NCI-H345 treated with DMSO at 0.1 percent for 48 hours (cell line): ENCODE data around the gene PFN1.
A peak's percentile ranks its signal among the peaks of the same experiment; 100 is the strongest.

Experiments
- DNase-seq: peaks from one replicate; lab custom pipeline; 2025; ENCODE audit not compliant: unreplicated experiment; lab: John Stamatoyannopoulos, UW

The PFN1 gene

DNA sequence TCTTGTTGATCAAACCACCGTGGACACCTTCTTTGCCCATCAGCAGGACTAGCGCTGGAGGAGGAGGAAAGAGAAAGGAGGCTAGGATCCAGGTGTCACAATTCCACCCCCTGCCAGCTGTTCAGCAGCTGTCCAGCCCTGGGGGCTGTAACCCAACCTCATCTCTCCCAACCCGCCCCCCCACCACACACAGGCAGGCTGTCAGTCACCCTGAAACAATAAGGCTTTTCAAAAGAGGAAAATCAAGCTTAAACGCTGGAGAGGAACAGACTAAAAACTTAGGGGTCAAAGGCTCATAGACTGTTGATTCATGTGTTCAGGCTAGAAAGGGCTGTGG is 2.4 kb downstream of the PFN1 start:
- no peak for DNase-seq

DNA sequence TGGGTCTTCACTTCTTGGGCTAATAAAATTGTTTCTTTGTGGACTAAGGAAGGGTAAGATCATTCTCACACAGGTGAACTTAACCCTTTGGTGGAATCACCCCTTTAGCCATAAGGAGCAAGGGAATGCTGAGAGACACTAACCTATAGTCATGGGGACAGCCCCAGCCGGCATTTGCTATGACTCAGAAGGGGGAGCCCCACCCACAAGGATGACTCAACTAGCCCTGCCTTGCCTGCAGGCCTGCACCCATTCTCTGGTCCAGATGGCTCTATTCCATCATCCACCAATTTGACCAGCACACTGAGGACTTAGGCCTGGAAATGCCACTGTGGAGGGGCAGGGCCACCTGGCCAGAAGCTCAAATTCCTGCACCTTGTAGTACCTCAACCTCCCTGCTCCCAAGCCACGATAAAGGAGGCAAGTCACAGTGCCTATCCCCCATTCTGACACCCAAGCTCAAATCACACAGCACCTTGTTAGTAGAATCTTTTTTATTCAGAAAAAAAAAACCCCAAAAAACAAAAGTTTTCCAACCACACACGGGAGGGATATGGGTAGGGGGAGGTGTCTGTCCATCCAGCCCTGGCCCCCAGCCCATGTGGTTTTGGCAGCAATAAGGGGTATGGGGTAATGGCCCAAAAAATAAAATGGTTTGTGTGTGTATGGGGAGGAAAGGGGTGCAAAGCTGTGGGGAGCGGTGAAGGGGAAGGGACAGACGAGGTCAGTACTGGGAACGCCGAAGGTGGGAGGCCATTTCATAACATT is 3.0 kb downstream of the PFN1 start:
- no peak for DNase-seq

DNA sequence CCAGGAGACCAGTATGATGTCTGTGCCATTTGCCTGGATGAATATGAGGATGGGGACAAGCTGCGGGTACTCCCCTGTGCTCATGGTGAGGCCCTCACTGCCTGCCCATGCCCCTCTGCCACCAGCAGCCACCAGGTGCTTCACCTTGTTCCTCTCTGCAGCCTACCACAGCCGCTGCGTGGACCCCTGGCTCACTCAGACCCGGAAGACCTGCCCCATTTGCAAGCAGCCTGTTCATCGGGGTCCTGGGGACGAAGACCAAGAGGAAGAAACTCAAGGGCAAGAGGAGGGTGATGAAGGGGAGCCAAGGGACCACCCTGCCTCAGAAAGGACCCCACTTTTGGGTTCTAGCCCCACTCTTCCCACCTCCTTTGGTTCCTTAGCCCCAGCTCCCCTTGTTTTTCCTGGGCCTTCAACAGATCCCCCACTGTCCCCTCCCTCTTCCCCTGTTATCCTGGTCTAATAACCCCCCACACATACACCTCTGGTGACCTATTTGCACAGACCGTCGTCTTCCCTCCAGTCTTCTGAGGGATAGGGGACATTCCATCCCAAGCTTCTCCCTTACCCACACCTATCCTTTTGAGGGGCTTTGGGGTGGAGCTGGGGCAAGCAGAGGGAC is 3.7 kb downstream of the PFN1 start:
- DNase-seq = no peak

DNA sequence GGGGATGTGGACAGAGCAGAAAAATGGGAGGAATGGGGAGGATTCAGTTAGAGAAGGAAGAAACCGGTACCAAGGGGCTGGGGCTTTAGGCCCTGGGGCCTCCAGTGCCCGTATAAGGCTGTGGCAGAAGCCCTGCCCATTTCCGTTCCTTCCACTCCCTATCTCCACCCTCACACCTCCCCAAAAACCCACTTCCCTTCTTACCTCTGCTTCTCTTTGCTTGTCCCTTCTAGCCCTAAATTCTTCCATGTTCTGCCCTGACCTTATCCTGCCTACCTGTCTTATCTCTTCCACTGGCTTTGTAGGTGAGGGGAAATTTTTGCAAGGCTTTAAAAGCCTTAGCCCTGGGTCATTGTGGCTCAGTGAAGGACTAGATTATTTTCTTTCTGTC is 4.2 kb downstream of the PFN1 start:
- no peak for DNase-seq

DNA sequence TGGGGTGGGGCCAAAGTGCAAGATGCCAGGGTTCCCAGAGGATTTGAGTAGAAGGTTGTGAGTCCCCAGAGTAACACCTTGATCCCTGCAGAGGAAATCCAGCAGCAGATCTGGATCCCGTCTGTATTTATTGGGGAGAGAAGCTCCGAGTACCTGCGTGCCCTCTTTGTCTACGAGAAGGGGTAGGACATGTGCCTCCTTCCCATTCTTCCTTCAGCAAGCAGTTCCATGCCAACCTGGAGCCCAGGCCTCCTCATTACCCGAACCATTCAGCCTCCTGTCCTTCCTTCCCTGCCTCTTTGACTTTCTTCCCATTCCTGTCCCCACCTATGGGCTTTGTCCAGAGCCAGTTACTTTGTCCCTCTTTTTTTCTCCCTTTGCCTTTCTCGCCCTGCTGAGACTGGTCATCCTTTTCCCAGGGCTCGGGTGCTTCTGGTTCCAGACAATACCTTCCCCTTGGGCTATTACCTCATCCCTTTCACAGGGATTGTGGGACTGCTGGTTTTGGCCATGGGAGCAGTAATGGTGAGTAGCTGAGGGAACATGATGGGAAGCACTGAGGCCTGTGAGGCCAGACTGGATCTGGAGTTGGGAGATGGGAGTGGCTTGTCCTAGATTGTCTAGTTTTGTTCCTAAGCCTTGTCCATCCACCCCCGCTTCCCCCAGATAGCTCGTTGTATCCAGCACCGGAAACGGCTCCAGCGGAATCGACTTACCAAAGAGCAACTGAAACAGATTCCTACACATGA is 5.4 kb downstream of the PFN1 start:
- no peak for DNase-seq

DNA sequence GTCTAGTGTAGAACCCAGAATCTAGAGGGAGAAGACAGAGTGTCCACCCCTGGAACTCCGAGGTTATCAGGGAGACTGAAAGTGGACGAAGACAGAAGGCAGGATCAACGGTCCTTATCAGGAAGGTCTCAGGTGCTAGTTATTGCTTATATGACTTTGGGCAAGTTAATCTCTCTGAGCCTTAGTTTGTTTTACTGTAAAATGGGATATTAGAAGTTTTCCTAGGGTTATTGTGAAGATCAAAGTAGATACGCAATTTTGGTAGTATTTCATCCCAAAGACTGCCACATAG is 7.1 kb downstream of the PFN1 start:
- DNase-seq = no peak

DNA sequence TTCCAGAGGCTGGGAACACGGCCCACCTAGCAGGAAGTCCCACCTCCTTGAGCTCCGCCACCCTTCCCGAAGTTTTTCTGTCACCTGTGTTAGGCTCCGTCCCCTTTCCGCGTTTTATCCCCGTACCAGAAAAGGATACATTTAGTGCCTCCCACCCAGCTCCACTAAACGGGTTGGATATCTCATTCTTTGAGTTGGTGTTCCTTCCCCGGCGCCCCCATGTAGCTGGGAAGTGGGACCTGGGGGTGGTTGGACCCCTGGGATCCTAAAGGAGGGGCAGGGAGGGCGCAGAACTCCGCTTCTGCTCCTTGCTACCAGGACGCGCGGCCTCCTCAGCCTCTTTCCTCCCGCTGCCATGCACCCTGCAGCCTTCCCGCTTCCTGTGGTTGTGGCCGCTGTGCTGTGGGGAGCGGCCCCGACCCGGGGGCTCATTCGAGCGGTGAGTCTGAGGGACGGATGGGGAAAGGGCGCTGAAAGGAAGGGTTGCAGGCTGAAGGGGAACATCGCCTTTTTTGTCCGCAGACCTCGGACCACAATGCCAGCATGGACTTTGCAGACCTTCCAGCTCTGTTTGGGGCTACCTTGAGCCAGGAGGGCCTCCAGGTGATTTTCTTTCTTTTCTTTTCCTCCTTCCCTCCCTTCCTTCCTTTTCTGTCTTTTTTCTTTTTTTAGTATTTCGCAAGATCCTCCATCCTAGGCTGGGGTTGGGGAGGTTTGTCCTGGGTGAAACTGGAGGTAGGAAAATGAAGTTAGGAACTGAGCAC is 7.6 kb downstream of the PFN1 start:
- peak; percentile 81 for DNase-seq

DNA sequence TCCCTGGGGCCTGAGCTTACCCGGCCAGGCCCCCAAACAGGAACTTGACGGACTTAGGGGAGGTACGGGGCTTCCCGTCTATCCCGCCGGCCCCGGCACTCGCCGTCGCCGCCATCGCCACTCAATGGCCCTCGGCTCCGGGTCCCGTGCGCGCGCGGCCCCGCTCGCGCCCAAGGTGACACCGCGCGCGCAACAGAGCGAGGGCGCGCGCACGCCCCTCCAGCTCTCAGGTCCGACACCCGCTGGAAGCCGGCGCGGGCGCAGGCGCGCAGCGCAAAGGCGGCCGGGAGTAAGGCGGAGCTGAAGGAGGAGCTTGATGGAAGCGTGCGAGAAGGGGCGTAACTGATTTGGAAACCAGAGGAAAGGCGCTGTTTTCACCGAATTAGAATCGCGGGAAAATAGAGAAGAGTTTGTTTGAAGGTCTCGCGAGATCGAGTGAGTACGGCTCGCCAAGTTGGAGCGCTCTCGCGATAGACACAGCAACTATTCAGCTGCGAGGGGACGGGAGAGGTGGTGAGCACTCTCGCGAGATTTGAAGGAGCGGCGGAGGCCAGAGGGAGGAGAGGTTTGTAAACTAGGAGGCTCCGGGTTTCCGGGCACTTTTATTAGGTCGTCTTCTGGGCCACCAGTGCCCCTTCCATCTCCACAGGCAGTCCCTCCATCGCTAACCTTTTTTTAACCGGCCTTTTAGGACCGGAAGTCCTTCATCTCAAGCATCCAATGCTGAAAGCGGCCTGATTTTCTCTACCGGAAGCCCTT is 8.4 kb downstream of the PFN1 start, which contains the start of the genes RNF167 and SLC25A11:
TSS of gene RNF167 (plus strand) at position 473 of the 759 bp plus-strand sequence. CDS start 642 bp downstream, outside the sequence.
TSS of gene SLC25A11 (minus strand) at position 251 of the 759 bp plus-strand sequence. CDS start at position 115, 136 bp downstream.
- DNase-seq = peak; percentile 94

DNA sequence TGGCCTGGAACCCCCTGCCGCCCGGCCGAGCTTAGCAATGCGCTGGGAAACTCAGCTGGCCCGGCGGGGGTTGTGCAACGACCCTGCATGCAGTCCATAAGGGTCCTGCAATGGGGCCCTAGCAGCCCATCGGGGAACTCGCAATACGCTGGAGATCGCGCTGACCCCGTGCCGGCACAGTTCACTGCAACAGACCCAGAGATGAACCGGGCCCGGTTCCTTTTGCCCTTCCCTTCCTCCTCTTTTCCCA is 8.9 kb downstream of the PFN1 start:
- DNase-seq = no peak

DNA sequence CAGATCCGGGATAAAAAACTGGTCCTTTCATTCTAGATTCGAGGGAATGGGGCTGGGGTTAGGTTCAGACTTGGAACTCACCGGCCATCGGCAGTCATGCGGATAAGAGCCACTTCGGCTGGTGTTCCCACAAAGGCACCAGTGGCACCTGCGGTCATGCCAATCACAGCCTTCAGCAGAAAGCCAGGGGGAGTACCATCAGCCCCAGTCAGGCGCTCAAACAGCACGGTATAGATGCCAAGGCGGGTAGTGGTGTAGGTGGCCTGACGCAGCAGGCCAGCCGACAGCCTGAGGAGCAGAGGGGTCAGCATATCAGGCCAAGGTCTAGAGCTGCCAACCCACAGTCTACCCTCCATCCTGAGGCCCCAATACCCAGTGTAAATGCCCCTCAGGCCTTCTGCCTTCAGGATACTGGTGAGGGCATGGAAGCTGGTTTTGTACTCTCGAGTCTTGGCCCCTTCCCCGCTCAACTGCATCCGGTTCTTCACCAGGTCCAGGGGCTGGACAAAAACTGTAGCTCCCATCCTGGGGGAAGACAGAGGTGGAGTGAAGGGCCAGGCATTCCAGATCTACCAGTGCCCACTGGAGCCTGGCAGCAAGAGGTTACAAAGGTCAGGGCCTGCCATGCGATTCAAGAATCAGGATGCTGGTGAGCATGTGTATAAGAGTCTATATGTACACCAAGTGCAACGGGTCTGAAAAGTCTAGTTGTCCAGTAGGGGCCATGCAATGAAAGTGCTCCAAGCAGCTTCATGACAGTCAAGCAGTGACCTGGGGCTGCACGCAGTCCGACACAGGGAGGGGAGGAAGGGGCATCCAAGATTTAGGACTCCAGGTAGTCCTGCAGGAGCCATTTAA is 9.4 kb downstream of the PFN1 start:
- no peak for DNase-seq

DNA sequence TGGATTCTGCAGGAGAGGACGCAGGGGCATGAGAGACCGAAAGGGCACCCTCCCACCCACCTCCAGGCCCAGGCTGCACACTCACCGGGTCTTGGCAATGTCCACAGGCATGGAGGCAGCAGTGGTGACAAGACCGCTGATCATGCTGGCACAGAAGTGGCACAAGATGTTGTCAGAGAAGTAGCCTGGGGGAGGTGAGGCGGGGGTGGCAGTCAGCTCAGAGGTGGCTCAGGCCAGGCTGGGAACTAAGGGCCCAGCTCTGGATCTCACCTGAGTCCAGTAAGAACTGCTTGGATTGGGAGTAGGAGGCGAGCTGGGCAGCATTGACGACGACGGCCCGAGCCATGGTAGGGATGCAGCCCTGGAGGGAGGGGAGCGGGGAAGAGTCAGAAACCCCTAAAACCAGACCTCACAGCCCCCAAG is 10.2 kb downstream of the PFN1 start:
- no peak for DNase-seq

DNA sequence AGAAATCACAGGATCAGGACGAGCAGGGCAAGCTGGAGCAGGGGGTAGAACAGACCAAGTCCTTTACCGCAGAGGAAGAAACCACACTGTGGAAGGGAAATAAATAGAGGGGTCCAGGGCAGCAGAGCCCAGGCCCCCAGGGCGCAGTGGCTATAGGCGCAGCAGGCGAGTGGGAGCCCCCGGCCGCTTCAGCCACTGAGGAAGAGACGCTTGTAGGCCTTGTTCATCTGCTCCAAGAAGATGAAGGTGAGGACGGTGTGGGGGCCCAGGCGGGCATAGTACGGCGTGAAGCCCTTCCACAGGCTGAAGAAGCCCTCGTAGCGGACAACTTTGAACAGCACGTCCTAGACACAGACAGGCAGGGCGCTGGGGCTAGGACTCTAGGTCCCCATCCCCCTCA is 10.8 kb downstream of the PFN1 start:
- DNase-seq = no peak

DNA sequence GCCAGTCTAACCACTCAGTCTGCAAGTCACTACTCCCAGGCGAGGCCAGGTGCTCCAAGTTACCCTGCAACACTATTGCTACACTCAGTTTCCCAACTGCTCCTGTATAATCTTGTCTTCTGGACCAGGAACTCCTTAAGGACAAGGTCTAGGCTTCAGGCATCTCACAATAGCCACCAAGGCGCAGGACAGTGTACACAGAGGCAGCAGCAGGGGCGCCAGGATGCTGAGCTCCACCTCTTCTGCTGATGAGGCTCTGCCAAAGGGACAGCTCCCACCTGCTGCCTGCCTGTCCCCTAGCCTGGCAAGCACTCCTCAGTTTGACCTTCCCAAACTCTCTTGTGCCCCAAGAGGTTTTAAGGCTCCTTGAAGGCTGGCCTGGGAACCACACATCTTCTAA is 11.9 kb downstream of the PFN1 start:
- DNase-seq = no peak

DNA sequence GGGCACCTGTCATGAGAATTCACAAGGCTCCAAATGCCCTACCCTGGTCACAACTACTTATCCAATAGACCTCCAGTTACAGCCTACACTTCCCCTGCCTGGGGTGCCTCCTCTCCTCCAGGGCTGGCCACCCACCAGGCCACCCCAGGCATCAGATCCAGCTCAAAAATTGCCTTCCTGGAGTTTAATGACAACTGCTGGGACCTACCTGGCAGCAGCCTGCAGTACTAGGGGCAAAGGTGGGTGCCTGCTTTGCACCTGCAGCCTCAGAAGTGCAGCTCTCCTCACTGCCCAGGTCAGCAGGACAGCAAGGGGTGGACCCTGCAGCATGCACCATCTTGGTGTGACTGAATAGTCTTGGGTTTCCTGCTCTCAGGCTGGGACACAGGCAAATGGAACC is 12.7 kb downstream of the PFN1 start:
- no peak for DNase-seq

DNA sequence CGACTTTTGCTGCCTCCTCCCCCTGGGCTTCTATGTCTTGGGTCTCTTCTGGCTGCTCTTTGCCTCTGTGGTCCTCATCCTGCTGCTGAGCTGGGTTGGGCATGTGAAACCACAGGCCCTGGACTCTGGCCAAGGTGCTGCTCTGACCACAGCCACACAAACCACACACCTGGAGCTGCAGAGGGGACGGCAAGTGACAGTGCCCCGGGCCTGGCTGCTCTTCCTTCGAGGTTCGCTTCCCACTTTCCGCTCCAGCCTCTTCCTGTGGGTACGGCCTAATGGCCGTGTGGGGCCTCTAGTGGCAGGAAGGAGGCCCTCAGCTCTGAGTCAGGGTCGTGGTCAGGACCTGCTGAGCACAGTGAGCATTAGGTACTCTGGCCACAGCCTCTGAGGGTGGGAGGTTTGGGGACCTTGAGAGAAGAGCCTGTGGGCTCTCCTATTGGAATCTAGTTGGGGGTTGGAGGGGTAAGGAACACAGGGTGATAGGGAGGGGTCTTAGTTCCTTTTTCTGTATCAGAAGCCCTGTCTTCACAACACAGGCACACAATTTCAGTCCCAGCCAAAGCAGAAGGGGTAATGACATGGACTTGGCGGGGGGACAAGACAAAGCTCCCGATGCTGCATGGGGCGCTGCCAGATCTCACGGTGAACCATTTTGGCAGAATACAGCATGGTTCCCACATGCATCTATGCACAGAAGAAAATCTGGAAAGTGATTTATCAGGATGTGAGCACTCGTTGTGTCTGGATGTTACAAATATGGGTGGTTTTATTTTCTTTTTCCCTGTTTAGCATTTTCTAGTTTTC is 14.0 kb downstream of the PFN1 start:
- DNase-seq = no peak

DNA sequence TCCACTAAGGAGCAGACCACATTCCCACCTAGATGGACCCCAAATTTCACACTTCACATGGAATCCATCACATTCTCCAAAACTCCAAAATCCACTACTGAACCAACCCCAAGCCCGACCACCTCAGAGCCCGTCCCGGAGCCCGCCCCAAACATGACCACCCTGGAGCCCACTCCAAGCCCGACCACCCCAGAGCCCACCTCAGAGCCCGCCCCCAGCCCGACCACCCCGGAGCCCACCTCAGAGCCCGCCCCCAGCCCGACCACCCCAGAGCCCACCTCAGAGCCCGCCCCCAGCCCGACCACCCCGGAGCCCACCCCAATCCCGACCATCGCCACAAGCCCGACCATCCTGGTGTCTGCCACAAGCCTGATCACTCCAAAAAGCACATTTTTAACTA is 14.7 kb downstream of the PFN1 start:
- no peak for DNase-seq

DNA sequence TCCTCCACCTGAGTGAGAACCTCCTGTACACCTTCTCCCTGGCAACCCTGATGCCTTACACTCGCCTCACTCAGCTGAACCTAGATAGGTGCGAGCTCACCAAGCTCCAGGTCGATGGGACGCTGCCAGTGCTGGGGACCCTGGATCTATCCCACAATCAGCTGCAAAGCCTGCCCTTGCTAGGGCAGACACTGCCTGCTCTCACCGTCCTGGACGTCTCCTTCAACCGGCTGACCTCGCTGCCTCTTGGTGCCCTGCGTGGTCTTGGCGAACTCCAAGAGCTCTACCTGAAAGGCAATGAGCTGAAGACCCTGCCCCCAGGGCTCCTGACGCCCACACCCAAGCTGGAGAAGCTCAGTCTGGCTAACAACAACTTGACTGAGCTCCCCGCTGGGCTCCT is 15.6 kb downstream of the PFN1 start:
- DNase-seq = no peak

DNA sequence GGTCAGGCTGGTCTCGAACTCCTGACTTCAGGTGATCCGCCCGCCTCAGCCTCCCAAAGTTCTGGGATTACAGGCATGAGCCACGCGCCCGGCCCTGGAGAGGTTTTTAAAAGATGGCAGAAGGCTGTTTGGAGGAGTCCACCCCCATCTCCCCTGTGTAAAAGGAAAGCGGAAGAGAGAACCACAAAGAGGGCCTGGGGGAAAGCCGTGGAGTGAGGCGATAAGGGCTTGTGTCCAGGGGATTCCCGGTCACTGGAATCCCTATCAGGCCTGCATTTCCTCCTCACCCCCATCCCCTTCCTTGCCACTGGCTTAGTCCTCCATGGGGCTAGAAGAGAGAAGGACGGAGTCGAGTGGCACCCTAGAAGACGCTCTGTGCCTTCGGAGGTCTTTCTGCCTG is 16.4 kb downstream of the PFN1 start, which contains the start of gene GP1BA:
TSS of gene GP1BA (plus strand) at position 315 of the 400 bp plus-strand sequence. CDS start 328 bp downstream, outside the sequence.
- no peak for DNase-seq

DNA sequence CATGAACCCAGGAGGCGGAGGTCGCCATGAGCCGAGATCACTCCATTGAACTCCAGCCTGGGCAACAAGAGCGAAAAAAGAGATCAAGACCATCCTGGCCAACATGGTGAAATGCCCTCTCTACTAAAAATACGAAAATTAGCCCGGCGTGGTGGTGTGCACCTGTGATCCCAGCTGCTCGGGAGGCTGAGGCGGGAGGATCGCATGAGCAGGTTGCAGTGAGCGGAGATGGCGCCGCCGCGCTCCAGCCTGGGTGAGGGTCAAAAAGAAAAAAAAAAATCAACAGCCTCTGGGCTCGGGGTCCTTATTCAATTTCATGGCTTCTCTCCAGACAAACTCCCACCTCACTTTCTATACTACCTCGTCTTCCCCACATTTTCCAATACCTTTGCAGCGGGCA is 19.4 kb downstream of the PFN1 start:
- no peak for DNase-seq
